Measurements from ENCODE around the gene SIGMAR1.
A peak's percentile ranks its signal among the peaks of the same experiment; 100 is the strongest.

SIGMAR1 gene

GRCh38 chr9:34607331-34607730 is 30.3 kb downstream of the SIGMAR1 start:
- H3K4me3 ChIP-seq (ENCODE audit: low read depth, low read length): no peak overlapping the region
- TF ChIP-seq, protein P1, sequence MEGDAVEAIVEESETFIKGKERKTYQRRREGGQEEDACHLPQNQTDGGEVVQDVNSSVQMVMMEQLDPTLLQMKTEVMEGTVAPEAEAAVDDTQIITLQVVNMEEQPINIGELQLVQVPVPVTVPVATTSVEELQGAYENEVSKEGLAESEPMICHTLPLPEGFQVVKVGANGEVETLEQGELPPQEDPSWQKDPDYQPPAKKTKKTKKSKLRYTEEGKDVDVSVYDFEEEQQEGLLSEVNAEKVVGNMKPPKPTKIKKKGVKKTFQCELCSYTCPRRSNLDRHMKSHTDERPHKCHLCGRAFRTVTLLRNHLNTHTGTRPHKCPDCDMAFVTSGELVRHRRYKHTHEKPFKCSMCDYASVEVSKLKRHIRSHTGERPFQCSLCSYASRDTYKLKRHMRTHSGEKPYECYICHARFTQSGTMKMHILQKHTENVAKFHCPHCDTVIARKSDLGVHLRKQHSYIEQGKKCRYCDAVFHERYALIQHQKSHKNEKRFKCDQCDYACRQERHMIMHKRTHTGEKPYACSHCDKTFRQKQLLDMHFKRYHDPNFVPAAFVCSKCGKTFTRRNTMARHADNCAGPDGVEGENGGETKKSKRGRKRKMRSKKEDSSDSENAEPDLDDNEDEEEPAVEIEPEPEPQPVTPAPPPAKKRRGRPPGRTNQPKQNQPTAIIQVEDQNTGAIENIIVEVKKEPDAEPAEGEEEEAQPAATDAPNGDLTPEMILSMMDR (IDR thresholded peaks at IDR 0.05; ENCODE audit: low read depth, low read length, missing control alignments): no peak
- DNase-seq (ENCODE audit: low read depth): no peak
- in situ Hi-C loops (cut with HindIII; ENCODE audit: low sequenced_read_pairs): no loop called here

DNA sequence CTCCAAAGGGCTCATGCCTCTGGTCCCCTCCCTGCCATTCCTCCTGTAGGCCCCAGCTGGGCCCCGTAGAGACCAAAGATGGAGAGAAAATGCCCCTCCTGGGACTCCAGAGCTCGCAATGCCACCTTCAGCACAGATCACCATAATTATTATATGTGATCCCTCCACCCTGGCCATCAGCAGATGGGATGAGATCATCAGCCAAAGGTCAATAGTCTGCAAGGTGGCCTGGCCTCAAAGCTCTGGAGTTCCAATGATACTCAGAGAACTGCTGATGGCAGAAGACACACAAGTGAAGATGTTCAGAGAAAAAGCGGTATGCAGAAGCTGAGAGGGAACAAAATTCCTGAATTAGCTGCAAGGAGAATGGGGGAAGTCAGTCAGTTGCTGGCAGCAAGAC is 30.7 kb downstream of the SIGMAR1 start:
- no peak overlapping the region for H3K4me3 ChIP-seq (ENCODE audit: low read depth, low read length)
- in situ Hi-C loops (cut with HindIII; ENCODE audit: low sequenced_read_pairs): no loop called here
- TF ChIP-seq, protein P1 (IDR thresholded peaks at IDR 0.05; ENCODE audit: low read depth, low read length, missing control alignments): no peak
- DNase-seq (ENCODE audit: low read depth): no peak

GRCh38 chr9:34606190-34606589 is 31.4 kb downstream of the SIGMAR1 start:
- no peak overlapping the region for H3K4me3 ChIP-seq (ENCODE audit: low read depth, low read length)
- TF ChIP-seq, protein P1 (IDR thresholded peaks at IDR 0.05; ENCODE audit: low read depth, low read length, missing control alignments): no peak
- in situ Hi-C loops (cut with HindIII; ENCODE audit: low sequenced_read_pairs): no loop called here
- DNase-seq (ENCODE audit: low read depth): no peak

- H3K4me3 ChIP-seq (ENCODE audit: low read depth, low read length): no peak overlapping the region
- TF ChIP-seq, protein P1 (IDR thresholded peaks at IDR 0.05; ENCODE audit: low read depth, low read length, missing control alignments): peak; percentile 90
- in situ Hi-C loops (cut with HindIII; ENCODE audit: low sequenced_read_pairs): no loop called here
- peak; percentile 54 for DNase-seq (ENCODE audit: low read depth)
Measured at GRCh38 chr9:34603610-34604231, 33.9 kb downstream of the SIGMAR1 start.

- TF ChIP-seq, protein P1 (IDR thresholded peaks at IDR 0.05; ENCODE audit: low read depth, low read length, missing control alignments): no peak
- in situ Hi-C loops (cut with HindIII; ENCODE audit: low sequenced_read_pairs): no loop called here
- no peak overlapping the region for H3K4me3 ChIP-seq (ENCODE audit: low read depth, low read length)
- no peak for DNase-seq (ENCODE audit: low read depth)
Measured at GRCh38 chr9:34601937-34602573, 35.5 kb downstream of the SIGMAR1 start.

DNA sequence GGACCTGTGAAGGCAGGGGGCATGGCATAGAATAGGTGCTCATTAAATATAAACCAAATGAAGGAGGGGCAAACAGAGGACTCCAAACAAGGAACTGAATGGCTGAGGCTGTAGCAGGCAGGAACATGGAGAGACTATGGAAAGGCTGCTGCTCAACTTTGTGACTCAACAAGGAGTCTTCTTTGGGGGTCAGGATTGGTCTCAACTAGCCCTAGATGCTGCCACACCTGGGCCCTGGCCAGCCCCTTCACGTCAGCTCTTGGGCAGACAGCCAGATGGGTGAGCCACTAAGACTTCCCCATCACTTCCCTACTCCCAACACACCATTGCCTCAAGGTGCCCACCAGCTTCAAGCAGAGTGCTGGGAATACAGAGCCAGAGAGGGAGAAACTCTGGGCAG is 36.7 kb downstream of the SIGMAR1 start:
- in situ Hi-C loops (cut with HindIII; ENCODE audit: low sequenced_read_pairs): no loop called here

More for the DNA sequence above, 36.7 kb downstream of the SIGMAR1 start:
- no peak for DNase-seq (ENCODE audit: low read depth)
- no peak overlapping the region for H3K4me3 ChIP-seq (ENCODE audit: low read depth, low read length)
- TF ChIP-seq, protein P1 (IDR thresholded peaks at IDR 0.05; ENCODE audit: low read depth, low read length, missing control alignments): no peak
